CD1c-positive myeloid dendritic cell (primary cell): ENCODE data around the gene LRRC70.

ENCODE experiments used
- DNase-seq: peaks from one replicate; pipeline ENCODE4 v3.0.0-alpha.2; 2016; ENCODE audit errors: extremely low spot score

The LRRC70 gene

DNA sequence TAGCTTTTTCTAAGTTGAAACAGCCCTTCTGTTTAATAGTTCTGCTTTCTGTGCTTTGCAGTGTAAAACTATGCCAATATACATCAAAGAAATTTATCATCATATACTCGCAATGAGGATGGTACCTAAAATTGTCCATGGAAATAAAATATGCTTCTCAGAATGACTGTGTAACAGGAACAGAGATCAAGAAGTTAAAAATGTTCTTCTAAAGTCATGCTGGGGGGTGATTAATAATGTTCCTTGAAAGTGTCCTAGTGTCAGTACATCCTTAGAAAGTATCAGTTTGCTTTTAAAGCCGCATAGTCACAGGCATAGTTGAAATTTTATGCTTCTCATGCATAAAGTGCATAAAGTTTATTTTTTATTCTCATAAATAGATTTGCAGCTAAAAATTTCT lies 4.0 kb upstream of the LRRC70 start:
- DNase-seq = peak; percentile 26

DNA sequence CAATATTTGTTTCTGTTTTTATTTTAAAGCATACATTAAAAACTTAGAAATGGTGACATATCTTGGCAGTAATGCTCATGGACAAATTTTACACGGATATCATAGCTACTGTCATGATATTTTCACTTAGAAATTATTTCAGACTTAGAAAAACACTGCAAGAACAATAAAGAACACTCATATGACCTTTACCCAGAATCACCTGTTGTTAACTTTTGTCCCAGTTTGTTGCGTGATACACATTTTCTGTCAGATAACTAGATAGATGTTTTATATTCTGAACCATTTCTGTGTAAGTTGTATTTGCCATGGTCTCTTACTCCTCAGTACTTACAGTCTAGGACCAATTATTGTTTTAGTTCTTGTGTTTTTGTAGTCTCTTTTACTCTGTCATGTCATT lies 3.6 kb upstream of the LRRC70 start:
- no peak for DNase-seq

DNA sequence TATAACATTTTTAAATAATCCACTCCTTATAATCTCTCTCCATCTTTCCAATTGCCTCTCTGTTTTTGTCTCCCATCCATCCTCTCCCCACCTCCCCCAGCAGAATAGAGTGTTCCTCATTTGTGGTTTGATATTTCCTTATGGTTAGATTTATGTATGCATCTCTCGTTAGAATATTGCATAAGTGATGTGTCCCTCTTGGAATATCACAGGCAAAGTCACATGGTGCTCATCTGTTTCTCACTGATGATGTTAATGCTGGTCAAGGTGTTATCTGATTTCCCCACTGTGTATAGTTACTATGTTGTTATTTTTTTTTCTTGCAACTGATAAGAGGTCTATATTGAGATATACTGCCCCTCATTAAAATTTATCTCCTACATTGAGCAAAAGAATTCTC lies 3.1 kb upstream of the LRRC70 start:
- no peak for DNase-seq

DNA sequence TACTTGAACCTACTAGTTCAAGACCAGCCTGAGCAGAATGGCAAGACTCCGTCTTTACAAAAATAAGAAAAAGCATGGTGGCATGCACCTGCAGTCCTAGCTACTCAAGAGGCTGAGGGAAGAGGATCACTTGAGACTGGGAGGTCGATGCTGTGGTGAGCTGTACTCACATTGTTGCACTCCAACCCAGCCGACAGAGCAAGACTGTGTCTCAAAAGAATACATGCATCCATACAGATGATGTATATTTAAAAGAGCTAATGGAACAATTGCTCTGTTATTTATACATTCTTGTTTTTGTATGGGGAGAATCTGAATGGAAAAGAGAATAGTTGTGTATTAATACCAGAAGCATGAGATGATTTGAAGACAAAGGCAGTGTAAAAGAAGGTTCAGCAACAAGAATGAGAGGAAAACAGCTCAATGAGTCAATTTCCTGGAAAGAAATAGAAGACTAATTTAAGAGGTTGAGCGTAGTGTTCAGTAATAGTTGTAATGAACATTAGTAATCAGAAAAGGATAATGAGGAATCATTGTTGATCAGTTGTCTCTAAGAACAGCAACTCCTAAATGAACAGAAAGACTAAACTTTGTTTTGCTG lies 1.9 kb upstream of the LRRC70 start:
- DNase-seq = no peak

DNA sequence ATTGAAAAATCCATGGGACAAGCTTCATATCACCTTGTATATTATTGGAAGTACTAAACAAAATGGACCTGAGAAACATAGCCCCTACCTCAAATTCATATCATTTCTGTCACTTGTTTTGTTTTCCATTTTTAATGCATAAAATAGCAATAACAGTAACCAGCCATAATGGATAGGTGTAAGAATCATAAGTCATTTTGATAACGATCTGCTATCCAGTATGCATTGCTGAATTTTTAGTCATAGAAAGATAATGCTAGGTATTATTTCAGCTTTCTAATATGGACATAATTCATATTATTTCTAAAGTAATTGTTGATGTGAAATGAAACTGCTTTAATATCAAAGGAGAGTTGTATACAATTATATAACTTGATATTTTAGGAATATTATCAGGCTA lies 1.1 kb upstream of the LRRC70 start:
- DNase-seq = no peak

DNA sequence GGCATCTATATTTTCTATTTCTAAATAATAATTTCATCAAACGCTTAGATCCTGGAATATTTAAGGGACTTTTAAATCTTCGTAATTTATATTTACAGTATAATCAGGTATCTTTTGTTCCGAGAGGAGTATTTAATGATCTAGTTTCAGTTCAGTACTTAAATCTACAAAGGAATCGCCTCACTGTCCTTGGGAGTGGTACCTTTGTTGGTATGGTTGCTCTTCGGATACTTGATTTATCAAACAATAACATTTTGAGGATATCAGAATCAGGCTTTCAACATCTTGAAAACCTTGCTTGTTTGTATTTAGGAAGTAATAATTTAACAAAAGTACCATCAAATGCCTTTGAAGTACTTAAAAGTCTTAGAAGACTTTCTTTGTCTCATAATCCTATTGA lies 1.1 kb downstream of the LRRC70 start:
- no peak for DNase-seq

DNA sequence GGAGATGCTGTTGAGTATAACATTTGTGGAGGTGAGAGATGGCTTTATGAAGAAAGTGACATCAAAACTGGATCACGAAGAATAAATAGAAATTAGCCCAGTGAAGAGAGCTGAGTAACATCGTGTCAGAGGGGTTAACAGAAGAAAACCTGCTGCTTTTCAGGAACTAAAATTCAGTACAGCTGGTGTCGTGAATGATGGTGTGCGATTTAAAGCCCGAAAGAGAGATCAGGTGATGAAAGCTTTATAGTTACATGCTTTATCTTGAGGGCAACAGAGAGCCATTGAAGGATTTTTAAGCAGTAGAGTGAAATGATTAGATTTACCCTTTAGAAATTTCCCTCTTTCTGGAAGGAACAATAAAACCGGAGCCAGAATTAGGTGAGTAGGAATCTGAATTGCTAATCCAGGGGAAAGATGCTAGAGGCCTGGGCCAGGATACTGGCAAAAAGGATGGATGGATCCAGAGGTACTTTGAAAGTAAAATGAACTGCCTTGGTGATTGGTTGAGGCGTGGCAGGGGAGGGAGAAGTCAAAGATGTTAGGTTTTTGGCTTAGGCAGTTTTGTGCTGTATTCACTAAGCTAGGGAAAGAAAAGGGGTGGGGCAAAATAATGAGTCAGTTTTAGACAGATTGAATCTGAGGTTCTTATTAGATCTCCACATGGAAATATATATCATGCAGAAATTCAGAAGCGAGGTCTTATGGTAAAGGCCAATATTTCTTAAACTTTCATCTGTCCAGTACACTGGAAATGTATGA lies 3.4 kb downstream of the LRRC70 start:
- DNase-seq = no peak

DNA sequence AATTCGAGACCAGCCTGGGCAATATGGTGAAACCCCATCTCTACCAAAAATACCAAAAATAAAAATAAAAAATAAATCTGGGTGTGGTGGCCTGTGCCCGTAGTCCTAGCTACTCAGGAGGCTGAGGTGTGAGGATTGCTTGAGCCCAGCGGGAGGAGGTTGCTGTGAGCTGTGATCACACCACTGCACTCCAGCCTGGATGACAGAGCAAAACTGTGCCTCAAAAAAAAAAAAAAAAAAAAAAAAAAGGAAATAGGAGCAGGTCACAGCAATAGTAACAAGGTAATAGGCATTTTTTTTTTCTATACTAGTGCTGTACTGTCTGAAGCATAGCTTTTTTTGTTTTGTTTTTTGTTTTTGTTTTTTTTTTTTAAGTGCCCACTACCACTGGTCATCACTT lies 5.8 kb downstream of the LRRC70 start:
- DNase-seq = no peak

DNA sequence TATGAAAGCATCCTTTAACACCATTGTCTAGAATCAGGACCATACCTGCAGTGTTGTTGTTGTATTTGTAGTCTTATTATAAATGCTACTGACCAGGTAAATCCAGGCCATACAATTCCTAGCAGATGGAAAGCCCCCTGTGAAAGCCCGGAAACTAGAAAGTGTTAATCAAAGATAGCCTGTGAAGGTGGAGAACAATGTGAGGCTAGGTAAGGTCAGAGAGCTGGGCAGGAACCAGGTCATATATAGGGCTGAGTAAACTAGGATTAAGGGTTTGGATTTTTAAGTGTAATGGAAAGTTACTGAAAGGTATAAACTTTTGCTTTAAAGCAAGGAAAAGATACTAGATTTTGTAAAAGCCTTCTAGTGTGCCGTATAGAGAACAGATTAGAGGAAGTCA lies 6.7 kb downstream of the LRRC70 start:
- no peak for DNase-seq

DNA sequence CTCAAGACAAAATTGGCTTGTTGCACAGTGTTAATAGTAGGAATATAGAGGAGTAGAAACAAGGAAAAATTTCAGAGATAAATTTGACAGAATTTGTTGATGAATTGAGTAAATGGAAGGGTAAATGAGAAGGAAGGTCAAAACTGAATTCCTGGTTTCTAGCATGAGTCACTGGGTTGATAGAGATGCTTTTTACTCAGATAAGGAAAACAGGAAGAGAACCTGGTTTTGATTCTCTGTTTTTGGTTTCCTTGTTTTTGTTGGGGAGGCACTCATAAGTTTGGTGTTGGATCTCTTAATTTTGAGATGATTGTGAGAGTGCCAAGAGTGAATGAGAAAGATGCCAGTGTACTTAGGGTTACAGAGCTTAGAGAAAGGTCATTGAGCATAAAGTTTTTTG lies 7.1 kb downstream of the LRRC70 start:
- DNase-seq = peak; percentile 35

DNA sequence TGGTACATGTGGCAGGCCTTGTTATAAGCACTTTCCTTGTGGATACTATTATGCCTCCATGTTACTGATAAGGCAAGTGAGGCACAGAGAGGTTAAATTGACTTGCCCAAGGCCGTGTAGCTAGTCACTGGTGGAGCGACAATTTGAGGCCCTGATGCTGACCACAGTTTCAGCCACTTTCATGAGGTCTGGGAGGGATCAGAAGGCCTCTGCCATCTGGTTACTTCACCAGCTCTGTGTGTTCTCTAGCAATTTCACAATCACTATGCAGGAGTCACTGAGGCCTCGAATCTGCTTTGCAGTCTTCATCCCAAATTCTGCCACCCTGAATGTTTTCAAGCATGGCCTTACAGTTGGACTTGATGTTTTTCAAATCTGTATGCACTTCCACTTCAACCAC lies 9.1 kb downstream of the LRRC70 start:
- no peak for DNase-seq

DNA sequence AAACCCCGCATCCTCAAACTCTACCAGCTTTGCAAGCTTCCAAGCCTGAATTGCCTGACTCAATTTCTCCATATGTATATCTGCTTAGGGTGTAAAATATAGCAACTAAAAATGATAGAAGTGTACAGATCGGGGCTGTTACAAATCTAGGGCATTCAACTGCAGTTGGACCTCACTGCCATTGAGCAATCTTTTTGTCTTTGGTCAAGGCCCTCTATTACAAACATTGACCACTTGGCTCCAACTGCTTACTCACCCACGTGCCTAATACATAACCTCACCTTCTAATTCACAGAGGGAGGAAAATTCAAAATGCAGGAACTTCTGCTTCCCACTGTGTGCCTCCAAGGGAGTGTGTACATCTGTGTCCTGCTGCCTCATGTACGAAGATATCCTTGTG lies 10.0 kb downstream of the LRRC70 start:
- DNase-seq = no peak

DNA sequence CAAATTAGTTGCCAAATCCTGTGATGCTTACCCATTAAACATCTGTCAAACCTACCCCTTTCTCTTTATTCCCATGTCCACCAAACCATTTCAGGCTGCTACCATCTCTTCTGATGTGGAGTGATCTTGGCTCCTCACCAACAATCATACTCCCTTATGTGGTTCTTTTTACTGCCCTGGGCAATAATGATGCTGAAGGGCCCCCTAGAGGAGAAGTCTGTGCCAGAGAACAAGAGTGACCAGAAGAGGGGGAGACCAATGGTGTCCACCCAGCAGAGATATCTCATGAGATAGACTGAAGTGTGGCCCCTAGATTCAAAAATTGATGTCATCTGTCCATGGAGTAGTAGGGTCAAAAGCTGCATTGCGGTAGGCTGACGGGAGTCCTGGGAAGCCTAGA lies 10.9 kb downstream of the LRRC70 start:
- no peak for DNase-seq

DNA sequence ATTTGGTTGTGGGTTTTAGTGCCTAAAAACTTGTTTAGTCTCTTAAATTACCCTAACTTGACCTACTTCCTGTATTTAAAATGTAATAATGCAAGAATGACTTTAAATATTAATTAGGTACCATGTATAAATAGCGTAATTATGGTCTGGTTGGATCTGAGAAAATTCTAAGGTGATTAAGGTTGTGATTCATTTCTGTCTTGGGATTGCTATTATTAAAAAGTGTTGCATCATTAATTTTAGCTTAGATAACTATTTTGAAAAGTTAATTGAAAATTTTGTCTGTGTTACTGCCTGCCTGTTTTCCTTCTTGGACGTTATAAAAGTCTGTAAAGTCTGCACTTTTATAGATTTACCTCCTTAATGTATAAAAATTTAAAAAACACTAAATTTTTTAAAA lies 11.8 kb downstream of the LRRC70 start:
- DNase-seq = no peak

DNA sequence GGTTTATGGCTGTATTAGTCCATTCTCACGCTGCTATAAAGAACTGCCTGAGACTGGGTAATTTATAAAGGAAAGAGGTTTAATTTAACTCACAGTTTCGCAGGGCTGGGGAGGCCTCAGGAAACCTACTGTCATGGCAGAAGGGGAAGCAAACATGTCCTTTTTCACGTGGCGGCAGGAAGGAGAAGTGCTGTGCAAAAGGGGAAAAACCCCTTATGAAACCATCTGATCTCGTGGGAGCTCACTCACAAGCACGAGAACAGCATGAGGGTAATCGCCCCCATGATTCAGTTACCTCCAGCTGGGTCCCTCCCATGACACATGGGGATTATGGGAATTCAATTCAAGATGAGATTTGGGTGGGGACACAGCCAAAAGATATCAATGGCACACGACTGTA lies 13.9 kb downstream of the LRRC70 start:
- peak; percentile 71 for DNase-seq

DNA sequence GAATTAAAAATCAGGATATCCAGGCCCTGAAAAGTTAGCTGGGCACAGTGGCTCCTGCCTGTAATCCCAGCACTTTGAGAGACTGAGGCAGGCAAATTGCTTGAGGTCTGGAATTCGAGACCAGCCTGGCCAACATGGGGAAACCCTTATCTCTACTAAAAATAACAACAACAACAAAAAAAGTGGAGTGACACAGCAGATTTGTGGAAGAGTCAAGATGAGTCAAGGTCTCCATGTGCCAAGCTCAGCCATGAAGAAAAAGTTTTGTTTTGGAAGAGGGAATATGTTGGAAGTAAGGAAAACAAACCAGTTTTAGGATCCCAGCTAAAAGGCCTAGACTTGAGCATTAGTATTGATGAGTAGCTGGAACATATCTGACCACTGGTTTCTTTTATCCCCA lies 14.7 kb downstream of the LRRC70 start:
- no peak for DNase-seq

DNA sequence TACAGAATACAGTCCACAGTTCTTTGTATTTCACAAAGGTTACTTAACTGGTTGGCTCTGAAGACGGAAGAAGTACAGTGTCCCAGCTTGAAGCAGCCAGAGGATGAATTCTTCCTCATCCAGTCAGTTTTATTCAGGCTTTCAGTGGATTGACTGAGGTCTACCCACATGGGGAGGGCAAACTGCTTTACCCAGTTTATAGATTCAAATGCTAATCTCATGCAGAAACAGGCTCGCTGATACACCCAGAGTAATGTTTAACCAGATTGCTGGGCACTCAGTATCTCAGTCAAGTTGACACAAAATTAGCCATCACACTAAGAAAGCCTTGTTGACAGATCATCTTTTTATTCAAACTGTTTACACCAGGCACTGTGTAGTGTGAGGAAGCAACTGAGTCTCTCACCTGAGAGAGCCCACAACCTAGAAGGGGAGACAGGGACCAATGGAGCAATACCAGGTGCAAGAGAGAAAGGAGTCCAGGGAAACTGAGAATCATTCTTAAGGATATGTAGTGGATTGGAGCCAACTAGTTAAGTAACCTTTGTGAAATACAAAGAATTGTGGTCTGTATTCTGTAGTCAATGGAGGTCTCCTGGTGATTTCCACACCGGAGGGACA lies 15.9 kb downstream of the LRRC70 start:
- no peak for DNase-seq

DNA sequence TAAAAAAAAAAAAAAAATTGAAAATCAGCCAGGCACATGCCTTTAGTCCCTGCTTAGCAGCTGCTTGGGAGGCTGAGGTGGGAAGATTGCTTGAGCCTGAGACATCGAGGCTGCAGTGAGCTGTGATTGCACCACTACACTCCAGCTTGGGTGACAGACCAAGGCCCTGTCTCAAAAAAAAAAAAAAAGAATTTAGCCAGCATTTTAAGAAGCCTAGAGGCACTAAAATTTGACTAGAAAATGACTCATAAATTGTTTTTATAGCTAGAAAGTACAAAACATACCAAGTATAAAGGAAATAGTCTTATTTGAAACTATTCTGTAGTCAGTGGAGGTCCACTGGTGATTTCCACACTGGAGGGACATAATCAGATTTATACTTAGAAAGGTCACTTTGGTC lies 17.5 kb downstream of the LRRC70 start:
- no peak for DNase-seq

DNA sequence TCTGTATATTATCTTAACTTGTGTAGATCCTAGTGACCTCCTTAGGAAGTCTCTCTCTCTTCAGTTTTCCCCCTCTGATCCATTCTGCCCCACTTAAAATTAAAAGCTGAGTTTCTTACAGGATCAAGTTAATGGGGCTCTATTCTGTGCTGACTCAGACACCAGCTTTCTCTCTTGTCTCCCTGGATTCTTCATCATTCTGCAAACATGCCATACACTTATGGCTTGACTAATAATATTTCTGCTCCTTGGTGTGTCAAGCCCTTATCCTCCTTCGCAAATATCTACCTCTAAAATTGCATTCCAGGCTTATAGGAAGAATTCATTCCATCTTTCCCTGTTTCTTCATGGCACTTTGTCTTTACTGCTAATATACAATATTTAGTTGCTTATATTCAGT lies 18.1 kb downstream of the LRRC70 start:
- DNase-seq = no peak

DNA sequence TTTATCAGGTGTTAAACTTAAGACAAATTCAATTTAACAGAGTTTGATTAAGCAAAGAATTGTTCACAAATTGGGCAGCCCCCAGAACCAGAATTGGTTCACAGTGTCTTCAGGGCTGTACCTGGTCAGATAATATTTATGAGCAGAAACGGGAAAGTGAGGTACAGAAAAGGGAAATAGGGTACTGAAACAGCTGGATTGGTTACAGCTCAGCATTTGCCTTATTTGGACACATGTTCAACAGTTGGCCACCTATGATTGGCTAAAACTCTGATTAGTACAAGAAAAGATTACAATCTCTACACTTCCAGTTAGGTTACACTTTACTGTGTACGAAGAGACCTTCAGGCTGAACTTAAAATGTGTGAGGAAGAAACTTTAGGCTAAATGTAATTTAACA lies 18.7 kb downstream of the LRRC70 start:
- no peak for DNase-seq

DNA sequence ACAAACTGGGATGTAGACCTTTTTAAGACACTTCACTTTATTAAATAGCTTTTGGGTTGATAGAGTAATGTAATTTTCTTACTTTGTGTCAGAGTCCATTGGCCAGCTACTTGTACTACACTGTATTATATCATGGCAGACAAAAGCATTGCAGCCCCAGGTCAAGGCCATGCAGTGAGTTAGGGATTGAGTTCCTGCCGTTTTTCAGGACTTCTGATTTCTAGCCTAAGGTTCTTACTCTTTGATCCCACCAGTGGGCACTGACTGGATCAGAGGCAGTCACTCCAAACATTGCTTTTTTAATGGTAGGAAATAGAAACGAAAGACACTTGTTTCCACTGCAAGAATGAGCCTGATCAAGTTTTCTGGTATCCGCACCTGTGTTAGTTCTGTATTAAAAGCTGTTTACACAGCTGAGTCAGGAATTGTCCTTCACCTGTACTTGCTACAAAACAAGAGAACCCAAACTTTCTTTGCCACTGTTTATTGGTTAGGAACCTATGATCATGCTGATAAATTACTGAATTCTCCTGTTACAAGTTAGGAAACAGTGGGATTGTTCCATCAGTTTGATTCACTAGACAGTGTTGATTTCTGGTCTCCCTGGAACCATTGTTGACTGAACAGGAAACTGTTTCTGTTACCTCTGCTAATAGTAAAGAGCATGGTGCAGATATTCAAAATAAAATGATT lies 22.1 kb downstream of the LRRC70 start:
- no peak for DNase-seq

DNA sequence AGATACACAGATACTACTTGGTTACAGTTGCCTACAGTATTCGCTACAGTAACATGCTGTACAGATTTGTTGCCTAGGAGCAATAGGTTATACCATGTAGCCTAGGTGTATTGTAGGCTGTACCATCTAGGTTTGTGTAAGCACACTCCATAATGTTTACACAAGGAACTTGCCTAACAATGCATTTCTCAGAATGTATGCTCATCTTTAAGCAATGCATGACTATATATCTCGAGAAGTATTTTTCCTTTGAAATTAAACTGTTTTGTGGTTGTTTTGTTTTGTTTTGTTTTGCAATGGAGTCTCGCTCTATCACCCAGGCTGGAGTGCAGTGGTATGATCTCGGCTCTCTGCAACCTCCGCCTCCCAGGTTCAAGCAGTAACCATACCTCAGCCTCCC lies 25.3 kb downstream of the LRRC70 start:
- DNase-seq = no peak

DNA sequence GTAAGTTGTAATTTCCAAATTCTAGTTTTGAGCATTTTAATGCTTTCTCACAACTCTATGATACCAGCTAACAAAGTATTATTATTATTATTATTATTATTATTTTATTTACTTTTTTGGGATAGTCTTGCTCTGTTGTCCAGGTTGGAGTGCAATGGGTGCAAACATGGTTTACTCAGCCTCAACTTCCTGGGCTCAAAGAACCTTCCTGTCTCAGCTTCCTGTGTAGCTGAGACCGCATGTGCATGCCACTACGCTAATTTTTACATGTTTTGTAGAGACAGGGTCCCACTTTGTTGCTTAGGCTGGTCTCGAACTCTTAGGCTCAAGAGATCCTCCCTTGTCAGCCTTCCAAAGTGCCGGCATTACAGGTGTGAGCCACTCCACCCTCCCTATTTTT lies 27.0 kb downstream of the LRRC70 start:
- DNase-seq = no peak
